Left ventricle myocardium inferior (tissue), 1 donor: Measurements from ENCODE around the gene GABBR2. TPM values are rescaled to one million over a fixed set of nuclear protein-coding genes. Genes with fewer than 3 reads are reported as not detected.

Experiments used
- DNase-seq: peaks from one replicate; pipeline ENCODE4 v3.0.0-alpha.2; 2020
- H3K27ac ChIP-seq: fragments of 200-600 bp; replicated peaks from 2 replicates; pipeline ENCODE4 v1.8.0; 2021
- H3K27me3 ChIP-seq: fragments of 200-600 bp; 2 replicates; pipeline ENCODE4 v1.8.0; 2021; ENCODE audit warnings: low read depth
- H3K36me3 ChIP-seq: fragments of 200-600 bp; 2 replicates; pipeline ENCODE4 v1.8.0; 2021
- H3K4me1 ChIP-seq: fragments of 200-600 bp; 2 replicates; pipeline ENCODE4 v1.8.0; 2021
- H3K4me3 ChIP-seq: fragments of 200-600 bp; 2 replicates; pipeline ENCODE4 v1.8.0; 2021; ENCODE audit warnings: mild to moderate bottlenecking, moderate library complexity
- H3K9me3 ChIP-seq: fragments of 200-600 bp; replicated peaks from 2 replicates; pipeline ENCODE4 v1.8.0; 2021
- CTCF ChIP-seq: fragments of 200-600 bp; IDR thresholded peaks from 2 replicates; pipeline ENCODE4 v1.8.0; 2021; ENCODE audit warnings: antibody characterized with exemption, mild to moderate bottlenecking, borderline replicate concordance
- intact Hi-C: fragments of 100-400 bp; cut with micrococcal nuclease; formaldehyde crosslinking; loops from one replicate; pipeline ENCODE4 v1.11.0; 2022
- total RNA-seq: library from RNA; stranded (reverse); fragmentation: NEBNext Ultra II Directional; extraction: Animal tissue kit (Norgen Biotek cat#: 25700); gene quantifications from one replicate; pipeline ENCODE4 v1.2.1, GENCODE V29; 2021
- donor health status: DM: no; HTN: yes; CAD: no; lungs with severe emphysema.

Gene GABBR2
- total RNA-seq, 1 donor from 2014 or later = 1.1 TPM

GRCh38 chr9:98442114-98442513, 266.6 kb downstream of the GABBR2 start:
- Histone ChIP-seq H3K27me3 (peaks cover 48% of the 10 kb centered on the region), H3K9me3 (no peaks in the 10 kb centered on the region), H3K4me3 (no peak overlapping the region), H3K27ac (no peak overlapping the region), H3K36me3 (no peaks in the 10 kb centered on the region), H3K4me1 (no peaks in the 10 kb centered on the region)
- intact Hi-C loops = loop anchor here (10.0 kb wide), 1 partner anchor 63 kb away; no protein-coding TSS in a partner anchor
- TF ChIP-seq CTCF = no peak
- no peak for DNase-seq

GRCh38 chr9:98438666-98439065, 270.1 kb downstream of the GABBR2 start:
- H3K9me3 ChIP-seq = no peaks in the 10 kb centered on the region
- no peak for DNase-seq
- H3K27ac ChIP-seq = no peak overlapping the region
- peaks cover 27% of the 10 kb centered on the region for H3K27me3 ChIP-seq
- no peaks in the 10 kb centered on the region for H3K36me3 ChIP-seq
- H3K4me1 ChIP-seq = no peaks in the 10 kb centered on the region
- TF ChIP-seq CTCF = no peak
- intact Hi-C loops = no loop called here
- H3K4me3 ChIP-seq = no peak overlapping the region

- intact Hi-C loops = no loop called here
- Histone ChIP-seq H3K27me3 (peaks cover 27% of the 10 kb centered on the region), H3K4me3 (no peak overlapping the region), H3K36me3 (no peaks in the 10 kb centered on the region), H3K27ac (no peak overlapping the region), H3K4me1 (no peaks in the 10 kb centered on the region), H3K9me3 (no peaks in the 10 kb centered on the region)
- no peak for DNase-seq
- TF ChIP-seq CTCF = no peak
Observed at GRCh38 chr9:98437458-98438034, 271.2 kb downstream of the GABBR2 start.

- no peaks in the 10 kb centered on the region for H3K27me3 ChIP-seq
- H3K4me3 ChIP-seq = no peak overlapping the region
- H3K9me3 ChIP-seq = no peaks in the 10 kb centered on the region
- H3K27ac ChIP-seq = no peak overlapping the region
- TF ChIP-seq CTCF = no peak
- DNase-seq = no peak
- no peaks in the 10 kb centered on the region for H3K4me1 ChIP-seq
- no peaks in the 10 kb centered on the region for H3K36me3 ChIP-seq
- intact Hi-C loops = no loop called here
Observed at GRCh38 chr9:98432960-98433359, 275.8 kb downstream of the GABBR2 start.

GRCh38 chr9:98432134-98432533, 276.6 kb downstream of the GABBR2 start:
- intact Hi-C loops = no loop called here
- Histone ChIP-seq H3K27ac (no peak overlapping the region), H3K36me3 (no peaks in the 10 kb centered on the region), H3K9me3 (no peaks in the 10 kb centered on the region), H3K4me3 (no peak overlapping the region), H3K27me3 (no peaks in the 10 kb centered on the region), H3K4me1 (no peaks in the 10 kb centered on the region)
- no peak for DNase-seq
- TF ChIP-seq CTCF = no peak
